GM21529 (cell line): ENCODE measurements around the gene ZMYM5.
"Not testable (repeated sequence)": the region's sequence is repeated elsewhere in the genome, so short reads cannot be mapped to it uniquely, and the experiment has no call there.

ENCODE experiments used
- ATAC-seq: cut with Tn5 transposase; IDR thresholded peaks from one replicate; pipeline ENCODE4 v1.9.1; 2021; ENCODE audit not compliant: unreplicated experiment

ZMYM5 gene

DNA sequence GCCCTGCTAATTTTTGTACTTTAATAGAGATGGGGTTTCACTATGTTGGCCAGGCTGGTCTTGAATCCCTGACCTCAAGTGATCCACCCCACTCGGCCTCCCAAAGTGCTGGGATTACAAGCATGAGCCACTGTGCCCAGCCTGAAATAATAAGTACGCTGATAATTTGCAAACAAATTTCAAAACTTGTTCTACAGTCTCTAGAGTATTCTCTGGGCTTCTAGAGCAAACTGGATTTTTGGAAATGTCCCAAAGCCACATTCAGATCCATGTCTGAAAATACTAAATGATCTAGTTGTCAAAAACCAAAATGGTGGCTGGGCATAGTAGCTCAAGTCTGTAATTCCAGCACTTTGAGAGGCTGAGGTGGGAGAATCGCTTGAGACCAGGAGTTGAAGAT is 40.8 kb downstream of the ZMYM5 start:
- ATAC-seq = no peak

GRCh38 chr13:19818223-19818842 is 45.1 kb downstream of the ZMYM5 start:
- no peak for ATAC-seq

DNA sequence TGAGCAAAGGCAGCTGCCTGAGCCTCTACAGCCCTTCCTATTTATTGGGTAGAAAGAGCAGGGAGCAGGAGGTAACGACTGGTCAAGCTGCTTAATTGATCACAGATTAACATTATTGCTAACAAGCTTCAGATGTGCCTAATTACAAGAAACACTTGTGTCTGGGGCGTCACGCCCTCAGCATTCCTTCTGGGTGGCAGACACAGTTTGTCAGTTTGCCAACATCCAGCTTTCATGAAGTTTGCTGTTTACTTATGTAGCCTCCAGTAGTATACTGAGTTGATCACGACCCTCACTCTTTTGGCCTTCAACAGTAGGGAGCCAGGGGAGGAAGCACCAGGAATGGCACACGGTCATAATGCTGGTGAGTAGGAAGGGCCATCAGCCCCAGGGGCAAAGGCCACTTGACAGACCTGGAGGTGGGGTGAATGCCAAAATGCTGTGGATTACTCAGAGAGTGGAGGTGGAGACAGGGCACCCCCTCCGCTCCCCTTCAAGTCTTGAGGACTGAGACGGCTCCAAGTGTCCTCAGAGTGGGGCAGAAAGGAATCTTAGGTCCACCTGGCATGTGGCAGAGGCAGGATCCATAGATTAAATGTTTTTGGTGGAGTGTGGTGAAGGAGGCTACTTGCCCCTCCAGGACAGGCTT is 45.8 kb downstream of the ZMYM5 start:
- no peak for ATAC-seq

DNA sequence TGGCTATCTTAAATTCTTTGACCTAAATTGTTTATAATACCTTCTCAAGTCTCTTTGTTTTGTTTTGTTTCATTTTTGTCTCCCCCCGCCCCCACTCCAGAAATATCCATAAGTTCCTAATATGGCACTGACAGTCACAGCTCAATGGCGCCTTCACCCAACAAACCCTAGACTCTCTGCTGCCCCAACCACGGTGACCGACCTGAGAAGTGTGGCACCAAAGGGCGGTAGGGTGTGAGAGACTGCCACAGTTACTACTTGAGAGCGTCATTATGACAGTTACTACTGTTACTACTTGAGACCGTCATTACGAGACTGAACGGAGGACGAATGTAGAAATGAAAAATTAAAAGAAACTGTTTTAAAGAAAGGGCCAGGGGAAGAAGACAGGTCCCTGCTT is 46.3 kb downstream of the ZMYM5 start:
- ATAC-seq = no peak

DNA sequence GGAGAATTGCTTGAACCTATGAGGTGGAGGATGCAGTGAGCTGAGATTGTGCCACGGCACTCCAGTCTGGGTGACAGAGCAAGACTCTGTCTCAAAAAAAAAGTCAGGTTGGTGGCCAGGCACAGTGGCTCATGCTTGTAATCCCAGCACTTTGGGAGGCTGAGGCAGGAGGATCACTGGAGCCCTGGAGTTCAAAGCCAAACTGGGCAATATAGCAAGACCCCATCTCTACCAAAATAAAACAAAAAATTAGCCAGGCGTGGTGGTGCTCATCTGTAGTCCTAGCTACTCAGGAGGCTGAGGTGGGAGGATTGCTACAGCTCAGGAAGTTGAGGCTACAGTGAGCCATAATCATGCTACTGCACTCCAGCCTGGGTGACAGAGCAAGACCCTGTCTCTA is 47.6 kb downstream of the ZMYM5 start:
- ATAC-seq = not testable (repeated sequence)

DNA sequence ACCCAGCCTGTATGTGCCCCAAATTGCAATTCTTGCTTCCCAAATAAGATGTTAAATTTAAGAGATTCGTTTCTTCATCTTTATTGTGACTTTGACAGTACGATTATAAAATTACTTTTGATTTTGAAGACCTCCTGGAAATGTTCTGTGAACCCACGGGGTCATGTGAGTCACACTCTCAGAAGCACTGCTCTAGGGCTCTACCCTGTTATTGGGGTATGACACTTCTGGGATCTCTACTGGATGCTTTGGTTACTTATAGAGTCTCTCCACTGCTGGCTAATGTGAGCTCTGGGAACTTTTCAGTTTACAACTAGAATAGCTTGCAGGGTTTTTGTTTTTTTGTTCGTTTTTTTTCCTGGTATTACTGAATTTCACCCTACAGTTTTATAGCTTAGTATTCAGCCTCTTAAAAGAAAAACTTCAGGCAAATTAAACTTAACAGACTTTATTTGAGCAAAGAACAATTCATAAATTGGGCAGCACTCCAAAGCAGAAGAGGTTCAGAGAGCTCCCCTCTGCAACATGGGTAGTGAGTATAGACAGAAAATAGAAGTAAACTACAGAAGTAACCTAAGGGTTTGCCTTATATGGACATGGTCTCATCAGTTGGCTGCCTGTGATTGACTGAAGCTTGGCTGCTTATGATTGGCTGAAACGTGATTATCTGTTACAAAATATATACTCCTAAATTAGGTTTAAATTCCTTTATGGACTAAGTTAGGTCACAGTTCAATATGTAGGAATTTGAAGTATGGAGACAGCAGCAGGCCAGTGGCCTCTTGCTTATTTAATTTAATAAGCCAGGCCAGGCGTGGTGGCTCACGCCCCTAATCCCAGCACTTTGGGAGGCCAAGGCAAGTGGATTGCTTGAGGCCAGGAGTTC is 52.2 kb downstream of the ZMYM5 start:
- ATAC-seq = no peak

DNA sequence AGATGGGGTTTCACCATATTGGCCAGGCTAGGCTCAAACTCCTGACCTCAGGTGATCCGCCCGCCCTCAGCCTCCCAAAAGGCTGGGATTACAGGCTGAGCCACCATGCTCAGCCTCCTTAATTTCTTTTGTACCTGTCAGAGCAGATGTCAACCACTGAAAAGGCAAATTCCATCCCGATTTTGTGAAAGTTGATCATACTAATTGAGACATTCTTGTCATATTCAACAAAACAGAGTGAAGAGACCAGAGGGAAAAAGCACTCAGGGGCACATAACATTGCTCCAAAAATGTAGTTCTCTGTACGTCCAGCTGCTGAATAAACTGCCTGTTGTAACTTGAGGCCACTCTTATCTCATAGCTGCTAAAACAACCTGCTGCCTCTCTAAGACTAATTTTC is 53.3 kb downstream of the ZMYM5 start:
- no peak for ATAC-seq

GRCh38 chr13:19805765-19806164 is 57.7 kb downstream of the ZMYM5 start:
- no peak for ATAC-seq

- ATAC-seq = no peak
Measured at GRCh38 chr13:19795956-19796355, 67.5 kb downstream of the ZMYM5 start.

DNA sequence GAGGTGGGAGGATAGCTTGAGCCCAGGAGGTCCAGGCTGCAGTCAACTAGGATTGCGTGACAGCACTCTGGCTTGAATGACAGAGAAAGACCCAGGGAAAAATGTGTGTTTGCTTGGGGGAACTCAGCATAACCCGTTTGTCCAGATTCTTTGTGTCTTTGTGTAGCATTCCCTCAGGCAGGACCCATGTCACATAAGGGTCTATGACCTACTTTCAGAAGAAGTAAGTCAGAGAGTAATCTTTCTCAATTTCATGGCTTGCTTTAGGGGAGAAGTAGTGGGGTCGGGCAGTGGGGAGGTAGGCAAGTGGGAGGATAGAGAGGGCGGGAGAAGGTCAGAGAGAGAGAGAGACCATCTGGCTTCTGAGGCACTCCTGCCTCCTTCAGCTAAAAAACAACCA is 68.8 kb downstream of the ZMYM5 start:
- ATAC-seq = no peak

DNA sequence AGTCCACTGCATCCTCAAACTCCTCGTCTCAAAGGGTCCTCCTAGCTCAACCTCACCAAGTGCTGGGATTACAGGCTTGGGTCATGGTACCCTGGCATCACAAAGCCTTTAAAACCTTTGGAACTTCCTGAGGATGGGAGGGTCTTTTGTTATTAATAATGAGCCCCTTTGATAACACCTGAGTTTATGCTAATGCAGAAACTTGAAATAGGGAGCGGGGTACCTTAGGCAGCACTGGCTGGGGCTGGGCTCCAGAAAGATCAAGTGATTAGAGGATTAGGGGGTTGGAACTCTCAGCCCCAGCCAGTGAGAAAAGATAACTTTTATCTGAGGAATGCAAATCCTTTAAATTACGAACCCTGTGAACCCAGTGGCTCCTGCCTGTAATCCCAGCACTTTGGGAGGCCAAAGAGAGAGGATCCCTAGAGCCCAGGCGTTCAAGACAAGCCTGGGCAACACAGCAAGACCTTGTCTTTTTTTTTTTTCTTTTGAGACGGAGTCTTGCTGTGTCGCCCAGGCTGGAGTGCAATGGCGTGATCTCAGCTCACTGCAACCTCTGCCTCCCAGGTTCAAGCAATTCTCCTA is 71.4 kb downstream of the ZMYM5 start:
- ATAC-seq = no peak

GRCh38 chr13:19782727-19783682 is 80.4 kb downstream of the ZMYM5 start, which contains the start of gene PSPC1:
Gene PSPC1, minus strand, starts transcription at chr13:19782945. Its CDS starts 188 bp downstream, at chr13:19782757.
- ATAC-seq = peak; percentile 84

- peak; percentile 42 for ATAC-seq
Measured at GRCh38 chr13:19782049-19782726, 81.3 kb downstream of the ZMYM5 start.

DNA sequence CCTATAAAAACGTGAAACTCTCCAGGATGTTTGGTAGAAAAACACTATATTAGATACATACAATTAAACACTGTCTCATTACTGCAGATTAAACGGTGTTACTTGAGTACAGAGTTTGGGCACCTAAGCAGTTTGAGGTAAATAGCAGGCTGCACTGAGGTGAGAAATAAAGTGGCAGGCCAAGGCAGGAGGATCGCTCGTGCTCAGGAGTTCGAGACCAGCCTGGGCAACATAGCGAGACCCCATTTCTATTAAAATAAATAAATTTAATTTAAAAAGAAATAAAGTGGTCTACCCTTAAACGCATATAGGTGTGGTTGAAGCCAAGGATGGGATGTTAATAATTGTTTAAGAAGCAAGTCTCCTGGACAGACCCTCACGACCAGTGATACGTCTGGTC is 81.9 kb downstream of the ZMYM5 start:
- no peak for ATAC-seq

DNA sequence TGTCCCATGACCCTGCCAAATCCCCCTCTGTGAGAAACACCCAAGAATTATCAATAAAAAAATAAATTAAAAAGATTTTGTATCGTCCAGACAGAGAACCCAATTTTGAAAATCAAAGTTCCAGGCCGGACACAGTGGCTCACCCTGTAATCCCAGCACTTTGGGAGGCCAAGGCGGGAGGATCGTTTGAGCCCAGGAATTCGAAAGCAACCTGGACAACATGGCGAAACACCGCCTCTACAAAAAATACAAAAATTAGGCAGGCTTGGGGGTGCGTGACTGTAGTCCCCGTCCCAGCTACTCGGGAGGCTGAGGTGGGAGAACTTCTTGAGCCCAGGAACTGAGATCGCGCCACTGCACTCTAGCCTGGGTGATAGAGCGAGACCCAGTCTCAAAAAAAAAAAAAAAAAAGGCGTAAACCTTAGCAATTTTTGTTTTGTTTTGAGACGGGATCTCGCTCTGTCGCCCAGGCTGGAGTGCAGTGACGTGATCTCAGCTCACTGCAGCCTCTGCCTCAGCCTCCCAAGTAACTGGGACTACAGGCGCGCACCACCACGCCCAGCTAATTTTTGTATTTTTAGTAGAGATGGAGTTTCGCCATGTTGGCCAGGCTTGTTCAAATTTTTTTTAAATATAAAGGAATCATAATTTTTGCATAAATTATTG is 82.6 kb downstream of the ZMYM5 start:
- not testable (repeated sequence) for ATAC-seq
